Measurements from ENCODE around the gene PSMA3.

Gene PSMA3

DNA sequence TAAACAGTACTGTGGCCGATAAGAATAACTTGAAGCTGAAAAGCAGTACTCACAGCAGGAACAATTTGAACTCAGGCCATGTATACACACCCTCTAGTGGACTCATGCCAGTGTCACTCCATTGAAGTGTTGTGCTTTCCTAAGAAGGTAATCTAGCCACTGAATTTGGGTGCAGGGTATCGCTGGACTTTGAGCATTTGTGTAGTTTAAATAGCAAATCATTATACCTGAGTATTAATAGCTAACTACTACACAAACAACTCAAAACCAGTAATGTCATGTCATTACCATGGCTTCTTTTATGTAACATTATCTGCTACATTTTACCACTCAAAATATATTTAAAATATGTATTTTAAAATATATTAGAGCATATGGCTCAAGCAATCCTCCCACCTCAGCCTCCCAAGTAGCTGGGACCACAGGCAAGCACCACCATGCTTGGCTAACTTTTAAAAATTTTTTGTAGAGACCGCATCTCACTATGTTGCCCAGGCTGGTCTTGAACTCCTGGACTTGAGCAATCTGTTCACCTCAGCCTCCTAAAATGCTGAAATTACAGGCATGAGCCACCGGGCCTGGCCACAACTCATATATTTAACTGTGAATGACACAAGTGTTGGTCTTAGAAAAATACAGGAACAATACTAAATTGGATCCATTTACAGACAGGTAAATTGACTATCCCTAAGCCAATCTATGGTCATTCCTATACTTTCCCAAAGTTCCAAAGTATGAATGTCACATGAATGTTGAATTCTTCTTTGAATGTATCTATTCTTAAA is 28.1 kb downstream of the PSMA3 start:
- no peak for DNase-seq

DNA sequence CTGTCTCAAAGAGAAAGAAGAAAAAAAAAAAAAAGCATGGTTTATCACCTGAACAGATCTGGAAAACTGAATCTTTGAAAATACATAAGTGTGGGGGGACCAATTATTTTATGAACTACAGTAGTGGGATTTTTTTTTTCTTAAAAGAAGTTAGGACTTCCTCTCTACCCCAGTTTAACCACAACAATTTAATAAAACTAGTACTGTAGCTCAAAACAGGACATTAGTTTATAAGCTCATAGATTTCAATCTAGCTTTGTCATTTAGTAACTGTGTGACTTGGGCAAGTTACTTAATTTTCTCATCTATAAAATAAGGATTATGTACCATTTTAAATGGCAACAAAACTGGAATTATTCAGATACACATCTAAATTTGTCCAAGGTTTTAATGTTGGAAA is 30.2 kb downstream of the PSMA3 start:
- DNase-seq: no peak

DNA sequence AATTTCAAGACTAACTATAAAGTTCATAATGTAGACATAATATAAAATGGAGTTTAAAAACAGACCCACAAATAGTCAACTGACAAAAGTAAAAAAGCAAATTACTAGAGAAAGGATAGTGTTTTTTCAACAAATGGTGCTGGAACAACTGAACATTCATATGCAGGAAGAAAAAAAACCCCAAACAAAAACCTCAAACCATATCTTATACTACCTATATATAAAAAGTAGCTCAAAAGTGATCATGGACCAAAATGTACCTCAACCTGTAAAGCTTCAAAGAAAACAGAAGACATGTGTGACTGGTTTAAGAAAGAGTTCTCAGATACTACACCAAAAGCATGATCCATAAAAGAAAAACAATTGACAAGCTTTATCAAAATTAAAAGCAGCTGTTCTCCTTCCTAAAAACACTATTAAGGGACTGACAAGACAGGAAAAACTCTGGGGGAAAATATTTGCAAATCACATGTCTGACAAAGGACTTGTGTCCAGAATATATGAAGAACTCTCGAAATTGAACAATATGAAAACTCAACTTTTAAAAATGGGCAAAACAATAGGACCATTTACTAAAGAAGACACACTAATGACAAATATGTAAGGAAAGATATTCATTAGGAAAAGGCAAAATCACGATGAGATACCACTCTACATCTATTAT is 31.0 kb downstream of the PSMA3 start:
- no peak for DNase-seq

GRCh38 chr14:58276208-58276607 is 31.6 kb downstream of the PSMA3 start:
- DNase-seq: no peak

GRCh38 chr14:58278177-58278576 is 33.5 kb downstream of the PSMA3 start:
- no peak for DNase-seq

GRCh38 chr14:58280954-58281787 is 36.5 kb downstream of the PSMA3 start:
- no peak for DNase-seq

DNA sequence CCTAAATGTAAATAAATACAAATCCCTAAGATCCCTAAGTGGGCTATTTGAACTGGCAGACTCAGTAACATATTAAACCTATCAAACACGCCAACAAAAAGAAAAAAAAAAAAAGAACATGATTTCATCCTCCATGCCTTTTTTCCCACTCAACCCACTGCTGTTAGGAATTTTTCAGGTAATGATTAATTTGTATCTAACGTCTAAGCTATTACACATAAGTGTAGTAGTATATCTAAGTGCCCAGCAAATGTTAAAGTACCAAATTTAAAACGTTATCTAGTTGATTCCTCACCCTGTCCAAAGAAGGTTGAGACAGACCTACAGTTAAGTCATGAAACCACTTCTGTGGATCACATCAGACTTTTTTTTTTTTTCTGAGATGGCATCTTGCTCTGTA is 37.3 kb downstream of the PSMA3 start:
- no peak for DNase-seq

DNA sequence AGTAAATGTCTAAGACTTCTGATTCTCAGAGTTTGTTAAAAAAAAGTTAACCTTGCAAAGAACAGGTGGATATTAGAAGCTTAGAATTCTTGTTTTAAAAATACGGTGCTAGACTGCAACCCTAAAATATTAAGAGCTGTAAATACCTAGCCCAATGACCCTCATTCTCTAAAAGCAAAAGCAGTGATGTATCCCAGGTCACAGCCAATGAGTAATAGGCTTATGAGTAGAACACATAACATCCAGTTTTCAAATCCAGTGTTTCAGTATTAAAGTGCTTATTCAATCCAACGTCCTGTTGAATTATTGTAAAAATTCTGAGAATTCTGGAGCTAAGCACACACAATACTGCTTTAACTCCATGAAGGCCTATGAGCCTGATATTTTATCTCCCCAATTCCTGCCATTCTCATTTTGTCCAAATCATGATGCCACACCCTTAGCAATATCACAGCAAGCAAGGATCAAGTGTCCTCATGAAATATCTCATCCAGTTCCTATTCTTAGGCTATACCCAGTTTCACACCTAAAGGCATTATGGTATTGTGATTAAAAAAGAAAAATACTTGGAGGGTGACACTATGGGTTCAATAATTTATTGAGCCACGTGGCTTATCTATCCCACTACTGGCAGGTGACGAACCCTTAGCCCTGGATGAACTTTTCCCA is 38.4 kb downstream of the PSMA3 start:
- no peak for DNase-seq

- no peak for DNase-seq
Observed at GRCh38 chr14:58283730-58284129, 39.1 kb downstream of the PSMA3 start.

DNA sequence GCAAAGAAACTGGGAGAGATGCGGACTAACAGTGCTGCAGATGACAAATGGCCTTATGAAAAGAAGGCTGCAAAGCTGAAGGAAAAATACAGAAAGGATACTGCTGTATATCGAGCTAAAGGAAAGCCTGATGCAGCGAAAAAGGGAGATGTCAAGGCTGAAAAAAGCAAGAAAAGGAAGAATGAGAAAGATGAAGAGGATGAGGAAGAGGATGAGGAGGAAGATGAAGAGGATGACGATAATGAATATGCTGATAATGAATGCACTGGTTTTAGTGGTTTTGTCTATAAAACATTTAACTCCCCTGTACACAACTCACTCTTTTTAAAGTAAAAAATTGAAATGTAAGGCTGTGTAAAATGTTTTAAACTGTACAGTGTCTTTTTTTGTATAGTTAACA is 40.5 kb downstream of the PSMA3 start:
- DNase-seq: no peak

DNA sequence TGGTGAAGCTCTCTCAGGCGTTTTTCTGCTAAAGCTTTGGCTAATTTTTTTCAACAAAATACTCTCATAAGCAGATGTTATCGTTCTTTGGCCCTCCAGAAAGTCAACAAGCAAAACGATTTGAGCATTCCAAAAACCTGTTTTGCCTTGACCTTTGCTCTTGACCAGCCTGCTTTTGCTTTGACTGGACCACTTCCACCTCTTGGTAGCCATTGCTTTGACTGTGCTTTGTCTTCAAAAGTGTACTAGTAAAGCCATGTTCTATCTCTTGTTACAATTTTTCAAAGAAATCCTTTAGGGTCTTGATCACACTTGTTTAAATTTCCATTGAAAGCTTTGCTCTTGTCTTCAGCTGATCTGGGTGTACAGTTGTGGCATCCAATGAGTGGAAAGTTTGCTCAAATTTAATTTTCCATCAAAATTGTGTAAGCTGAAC is 43.0 kb downstream of the PSMA3 start:
- no peak for DNase-seq

- DNase-seq: no peak
Observed at GRCh38 chr14:58288106-58288792, 43.6 kb downstream of the PSMA3 start.

GRCh38 chr14:58291646-58292045 is 47.0 kb downstream of the PSMA3 start:
- DNase-seq: no peak

GRCh38 chr14:58292187-58292586 is 47.5 kb downstream of the PSMA3 start:
- DNase-seq: no peak

DNA sequence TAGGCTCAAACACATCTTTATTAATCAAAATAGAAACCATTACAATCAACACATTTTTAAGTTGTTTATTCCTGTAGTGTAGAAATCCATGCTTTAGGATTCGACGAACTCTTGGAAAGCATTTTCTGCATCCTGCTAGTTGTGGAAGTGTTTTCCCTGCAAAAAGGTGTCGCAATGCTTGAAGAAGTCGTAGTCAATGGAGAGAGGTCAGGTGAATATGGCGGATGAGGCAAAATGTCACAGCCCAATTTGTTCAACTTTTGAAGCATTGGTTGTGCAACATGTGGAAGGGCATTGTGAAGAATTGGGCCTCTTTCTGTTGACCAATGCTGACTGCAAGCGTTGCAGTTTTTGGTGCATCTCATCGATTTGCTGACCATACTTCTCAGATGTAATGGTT is 49.6 kb downstream of the PSMA3 start:
- DNase-seq: no peak

GRCh38 chr14:58296726-58297125 is 52.1 kb downstream of the PSMA3 start:
- no peak for DNase-seq

DNA sequence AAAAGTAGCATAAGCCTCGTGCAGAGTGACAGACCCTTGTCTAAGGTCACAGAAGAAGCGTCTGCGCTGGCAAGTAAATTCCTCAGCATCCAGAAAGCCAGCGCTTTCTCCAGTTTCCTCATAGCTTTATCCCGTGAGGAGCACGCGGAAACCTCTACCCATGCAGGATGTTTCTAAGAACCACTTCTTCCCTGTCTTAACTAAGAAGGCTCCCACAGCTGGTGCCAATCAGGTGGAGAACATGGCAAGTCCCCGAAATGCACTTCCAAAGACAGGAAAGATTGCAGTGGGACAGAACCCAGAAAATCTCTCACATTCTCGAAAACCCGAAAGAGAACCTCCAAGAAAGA is 52.7 kb downstream of the PSMA3 start:
- DNase-seq: peak; percentile 60

DNA sequence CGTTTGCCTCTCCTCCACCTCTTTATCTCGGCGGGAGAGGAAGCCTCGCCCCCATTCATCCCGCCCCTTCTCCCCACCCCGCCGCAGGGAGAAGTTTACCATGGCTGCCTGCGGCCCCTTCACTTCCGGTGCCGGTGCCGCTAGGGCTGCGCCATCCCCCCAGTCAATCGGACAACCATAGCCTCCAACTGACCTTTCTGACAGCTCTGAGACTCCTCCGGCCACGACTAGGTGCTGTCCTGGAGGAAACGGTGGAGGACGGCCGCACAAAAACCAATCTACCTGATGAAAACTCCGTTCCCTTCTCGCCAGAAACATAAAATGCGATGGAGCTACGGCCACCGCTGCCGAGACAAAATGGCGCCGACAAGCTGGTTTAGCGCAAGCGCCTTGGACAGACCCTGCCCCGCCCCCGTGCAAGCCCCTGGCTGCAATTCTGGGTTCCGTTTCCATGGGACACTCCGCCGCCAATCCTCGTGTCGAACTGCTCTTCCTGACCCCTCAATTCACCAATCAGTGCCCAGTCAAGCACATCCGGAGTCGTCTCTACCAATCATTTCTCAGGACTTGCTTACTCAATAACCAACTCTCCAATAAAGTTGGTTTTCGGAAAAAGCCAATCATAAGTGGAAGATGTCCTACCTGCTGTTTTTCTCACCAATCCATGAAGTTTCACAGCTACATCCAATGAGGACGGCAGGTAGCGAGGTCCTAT is 53.3 kb downstream of the PSMA3 start:
- DNase-seq: peak; percentile 96

DNA sequence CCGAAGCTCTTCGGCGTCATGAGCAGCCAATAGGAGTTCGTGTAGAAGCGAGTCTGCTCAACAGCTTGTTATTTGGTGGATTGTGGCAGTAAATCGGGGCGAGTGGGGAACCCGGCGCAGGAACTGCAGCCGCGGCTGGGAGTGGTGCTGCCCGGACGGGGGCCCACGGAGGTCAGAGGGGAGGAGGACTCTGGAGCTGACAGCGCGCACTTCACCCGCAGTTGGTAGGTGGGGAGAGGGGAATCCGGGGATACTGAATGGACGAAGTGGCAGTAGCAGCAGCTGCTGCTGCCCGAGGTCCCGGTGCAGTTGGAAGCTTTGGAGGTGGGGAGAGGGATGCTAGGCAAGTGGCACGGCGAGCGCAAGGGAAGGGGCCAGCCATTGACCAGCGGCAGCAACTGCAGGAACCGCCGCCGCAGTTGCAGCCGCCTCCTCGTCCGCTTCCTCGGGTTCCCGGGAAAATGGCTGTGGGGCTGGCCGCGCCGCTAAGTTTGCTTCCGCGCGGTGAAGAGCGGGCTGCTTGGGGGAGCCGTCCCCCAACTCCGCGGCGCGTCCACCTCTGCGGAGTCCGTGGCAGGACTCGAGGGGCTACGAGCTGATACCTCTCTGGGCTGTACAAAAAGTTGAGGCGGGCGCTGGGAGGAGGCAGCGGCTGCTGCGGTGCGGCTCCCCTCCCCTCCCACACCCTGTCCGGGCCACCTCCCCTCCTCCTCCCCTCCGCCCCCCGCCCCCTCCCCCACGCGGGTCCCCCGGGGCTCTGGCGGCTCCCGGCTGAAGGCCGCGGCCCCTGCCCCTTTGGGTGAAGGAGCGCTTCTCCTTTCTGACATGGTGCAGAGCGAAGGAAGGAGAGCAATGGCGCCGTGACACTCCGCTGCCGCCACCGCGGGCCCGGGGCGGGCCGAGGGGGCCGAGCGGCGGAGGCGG is 54.1 kb downstream of the PSMA3 start, which contains the start of gene ARID4A:
Gene ARID4A (plus strand): TSS at position 79 of the 924 bp plus-strand sequence. CDS start 1,300 bp downstream, outside the sequence.
- DNase-seq: peak; percentile 80
